ENCODE data around the gene ARHGAP33.
"Not testable (repeated sequence)": the region's sequence is repeated elsewhere in the genome, so short reads cannot be mapped to it uniquely, and the experiment has no call there.

Gene ARHGAP33

DNA sequence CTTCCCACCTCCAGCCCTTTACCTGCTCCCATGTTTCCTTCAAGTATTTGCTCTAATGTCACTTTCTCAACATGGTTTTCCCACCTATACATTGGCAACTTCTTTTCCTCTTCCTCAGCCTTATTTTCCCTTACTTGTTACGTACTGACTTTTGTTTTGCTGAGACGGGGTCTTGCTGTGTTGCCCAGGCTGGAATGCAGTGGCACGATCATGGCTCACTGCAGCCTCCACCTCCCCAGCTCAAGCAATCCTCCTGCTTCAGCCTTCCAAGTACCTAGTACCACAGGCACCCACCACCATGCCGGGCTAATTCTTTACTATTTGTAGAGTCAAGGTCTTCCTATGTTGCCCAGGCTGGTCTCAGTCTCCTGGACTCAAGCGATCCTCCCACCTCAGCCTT lies 32.3 kb downstream of the ARHGAP33 start:
- Mint-ChIP-seq H3K27ac (no peak overlapping the region), H3K4me3 (no peak overlapping the region), H3K4me1 (ENCODE audit: low read depth) (peaks cover 5% of the 10 kb centered on the region), H3K27me3 (no peaks in the 10 kb centered on the region), H3K9me3 (ENCODE audit: low read depth) (no peaks in the 10 kb centered on the region), H3K36me3 (no peaks in the 10 kb centered on the region)

GRCh38 chr19:35811317-35812219 lies 36.2 kb downstream of the ARHGAP33 start:
- no peak overlapping the region for H3K4me3 Mint-ChIP-seq
- no peaks in the 10 kb centered on the region for H3K4me1 Mint-ChIP-seq (ENCODE audit: low read depth)
- no peaks in the 10 kb centered on the region for H3K36me3 Mint-ChIP-seq
- no peaks in the 10 kb centered on the region for H3K9me3 Mint-ChIP-seq (ENCODE audit: low read depth)
- H3K27ac Mint-ChIP-seq: no peak overlapping the region
- peaks cover 3% of the 10 kb centered on the region for H3K27me3 Mint-ChIP-seq

DNA sequence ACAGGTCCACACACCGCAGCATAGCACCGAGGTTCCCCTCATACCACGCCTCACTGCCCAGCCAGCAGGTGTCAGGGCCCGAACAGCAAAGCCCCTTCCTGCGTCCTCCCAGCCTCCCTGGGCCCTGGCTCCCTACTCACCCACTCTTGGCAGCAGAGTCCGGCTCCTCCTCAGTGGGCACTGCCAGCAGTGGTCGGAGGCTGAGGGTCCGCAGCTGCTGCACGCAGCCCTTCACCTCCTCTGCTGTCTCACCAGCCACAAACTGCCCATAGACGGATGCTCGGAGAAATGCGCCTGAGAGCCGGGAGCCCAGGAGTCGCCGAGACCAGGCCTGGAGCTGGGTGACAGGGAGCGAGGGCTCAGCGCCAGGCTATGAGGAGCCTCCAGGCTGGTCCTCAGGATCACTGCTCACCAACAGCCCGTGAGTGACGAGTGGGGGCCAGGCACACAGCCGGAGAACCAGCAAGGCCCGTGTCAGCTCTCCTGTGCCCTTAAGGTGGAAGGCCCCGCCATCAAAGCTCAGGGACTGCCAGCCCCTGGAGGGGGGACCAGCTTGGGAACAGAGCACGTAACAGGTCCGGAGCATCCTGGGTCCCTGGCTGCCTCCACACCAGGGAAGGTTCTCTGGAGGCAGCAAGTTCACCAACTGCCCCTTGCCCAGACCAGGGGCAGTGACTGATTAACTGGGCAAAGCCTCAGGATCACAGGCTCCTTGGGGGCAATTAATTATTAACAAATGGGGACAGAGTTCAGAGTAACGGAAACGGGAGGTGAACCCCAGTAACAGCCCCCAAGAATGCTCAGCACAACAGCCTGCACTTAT lies 37.1 kb downstream of the ARHGAP33 start, which contains the start of gene PRODH2:
PRODH2 (minus strand) TSS at position 626 of the 823 bp plus-strand sequence; CDS start at position 586, 40 bp downstream.
- Mint-ChIP-seq H3K9me3 (ENCODE audit: low read depth) (no peaks in the 10 kb centered on the region), H3K27ac (no peak within 1 kb of the TSS), H3K27me3 (peaks cover 4% of the 10 kb centered on the region), H3K4me3 (no peak within 1 kb of the TSS), H3K36me3 (no peaks in the 10 kb centered on the region), H3K4me1 (ENCODE audit: low read depth) (no peaks in the 10 kb centered on the region)

DNA sequence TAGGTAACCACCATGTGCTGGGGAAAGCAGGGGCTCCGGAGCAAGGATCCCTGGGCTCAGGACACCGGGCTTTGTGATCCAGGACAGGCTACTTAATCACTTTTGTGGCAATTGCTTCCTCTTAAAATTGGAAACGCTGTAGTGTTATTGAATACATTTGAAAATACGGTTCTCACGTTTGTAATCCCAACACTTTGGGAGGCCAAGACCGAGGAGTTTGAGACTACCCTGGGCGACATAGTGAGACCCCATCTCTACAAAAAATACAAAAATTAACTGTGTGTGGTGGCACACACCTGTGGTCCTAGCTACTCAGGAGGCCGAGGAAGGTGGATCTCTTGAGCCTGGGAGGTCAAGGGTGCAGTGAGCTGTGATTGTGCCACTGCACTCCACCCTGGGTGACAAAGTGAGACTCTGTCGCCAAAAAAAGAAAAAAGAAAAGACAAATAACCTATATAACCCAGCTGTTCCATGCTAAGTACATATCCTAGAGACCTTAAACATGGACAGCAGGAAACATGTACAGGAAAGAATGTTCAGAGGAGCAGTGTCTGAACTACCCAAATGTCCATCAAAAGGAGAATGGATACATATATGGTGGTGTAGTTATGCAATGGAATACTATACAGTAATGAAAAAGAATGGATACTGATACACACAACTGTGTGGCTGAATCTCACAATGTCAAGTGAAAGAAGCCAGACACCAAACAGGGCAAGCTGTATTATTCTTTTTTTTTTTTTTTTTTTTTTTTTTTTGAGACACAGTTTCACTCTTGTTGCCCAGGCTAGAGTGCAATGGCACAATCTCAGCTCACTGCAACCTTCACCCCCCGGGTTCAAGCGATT lies 37.9 kb downstream of the ARHGAP33 start:
- H3K4me3 Mint-ChIP-seq: no peak overlapping the region
- no peaks in the 10 kb centered on the region for H3K9me3 Mint-ChIP-seq (ENCODE audit: low read depth)
- H3K4me1 Mint-ChIP-seq (ENCODE audit: low read depth): no peaks in the 10 kb centered on the region
- peaks cover 6% of the 10 kb centered on the region for H3K27me3 Mint-ChIP-seq
- no peaks in the 10 kb centered on the region for H3K36me3 Mint-ChIP-seq
- no peak overlapping the region for H3K27ac Mint-ChIP-seq

DNA sequence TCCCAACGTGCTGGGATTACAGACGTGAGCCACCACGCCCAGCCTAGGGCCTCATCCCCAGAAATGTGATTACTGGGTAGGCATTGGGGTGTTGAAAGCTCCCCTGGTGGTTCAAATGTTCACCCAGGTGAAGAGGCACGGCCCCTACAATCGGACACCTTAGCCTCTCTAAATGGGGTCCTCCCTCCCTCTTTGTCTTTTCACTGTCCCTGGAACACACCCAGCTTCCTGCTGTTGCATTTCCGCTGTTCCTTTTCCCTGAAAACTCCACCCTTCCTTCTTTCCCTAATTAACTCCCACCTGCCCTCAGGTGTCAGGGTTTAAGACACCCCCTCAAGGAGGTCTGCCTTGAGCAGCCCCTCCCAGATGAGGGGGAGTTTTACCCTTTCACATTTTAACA lies 40.9 kb downstream of the ARHGAP33 start:
- Mint-ChIP-seq H3K9me3 (ENCODE audit: low read depth) (no peaks in the 10 kb centered on the region), H3K4me3 (no peak overlapping the region), H3K4me1 (ENCODE audit: low read depth) (no peaks in the 10 kb centered on the region), H3K36me3 (no peaks in the 10 kb centered on the region), H3K27me3 (peaks cover 8% of the 10 kb centered on the region), H3K27ac (no peak overlapping the region)

GRCh38 chr19:35816846-35817245 lies 41.5 kb downstream of the ARHGAP33 start:
- Mint-ChIP-seq H3K4me3 (no peak overlapping the region), H3K36me3 (no peaks in the 10 kb centered on the region), H3K4me1 (ENCODE audit: low read depth) (no peaks in the 10 kb centered on the region), H3K9me3 (ENCODE audit: low read depth) (no peaks in the 10 kb centered on the region), H3K27ac (no peak overlapping the region), H3K27me3 (peaks cover 8% of the 10 kb centered on the region)

DNA sequence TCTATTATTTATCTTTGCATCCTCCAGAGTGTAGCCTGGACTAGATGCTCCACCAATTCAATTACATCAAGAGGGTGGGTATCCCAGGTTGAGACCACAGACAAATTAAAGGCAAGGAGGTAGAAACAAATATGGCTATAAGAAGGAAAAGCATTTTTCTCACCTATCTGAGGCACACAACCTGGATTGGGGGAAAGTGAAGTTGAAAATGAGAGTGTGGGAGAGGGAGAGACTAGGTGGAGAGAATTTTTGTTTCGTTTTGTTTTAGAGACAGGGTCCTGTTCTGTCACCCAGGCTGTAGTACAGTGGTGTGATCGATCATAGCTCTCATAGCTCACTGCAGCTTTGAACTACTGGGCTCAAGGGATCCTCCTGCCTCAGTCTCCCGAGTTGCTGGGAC lies 43.1 kb downstream of the ARHGAP33 start:
- H3K27me3 Mint-ChIP-seq: peaks cover 12% of the 10 kb centered on the region
- no peaks in the 10 kb centered on the region for H3K4me1 Mint-ChIP-seq (ENCODE audit: low read depth)
- no peak overlapping the region for H3K27ac Mint-ChIP-seq

DNA sequence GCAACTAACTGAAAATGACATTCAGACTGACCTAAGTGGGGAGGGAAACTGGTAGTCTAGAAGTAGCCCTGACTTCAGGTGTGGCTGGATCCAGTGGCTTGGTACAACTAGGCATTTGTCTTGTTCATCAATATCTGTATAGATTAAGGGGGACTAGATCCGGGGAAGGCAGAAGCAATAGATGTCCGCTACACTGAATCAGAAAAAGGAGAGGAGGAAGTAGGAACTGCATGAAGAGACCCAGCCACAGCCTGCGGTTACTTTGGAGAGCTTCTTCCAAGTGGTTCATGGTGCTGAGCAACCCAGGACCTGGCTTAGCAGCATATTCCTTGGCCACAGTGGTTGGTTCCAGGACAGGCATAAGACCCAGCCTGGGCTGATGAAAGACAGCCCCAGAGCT lies 47.2 kb downstream of the ARHGAP33 start:
- Mint-ChIP-seq H3K9me3 (ENCODE audit: low read depth) (no peaks in the 10 kb centered on the region), H3K4me3 (no peak overlapping the region), H3K4me1 (ENCODE audit: low read depth) (no peaks in the 10 kb centered on the region), H3K36me3 (no peaks in the 10 kb centered on the region), H3K27me3 (peaks cover 15% of the 10 kb centered on the region), H3K27ac (no peak overlapping the region)

More for the DNA sequence above, 43.1 kb downstream of the ARHGAP33 start:
- no peak overlapping the region for H3K4me3 Mint-ChIP-seq
- no peaks in the 10 kb centered on the region for H3K36me3 Mint-ChIP-seq
- no peaks in the 10 kb centered on the region for H3K9me3 Mint-ChIP-seq (ENCODE audit: low read depth)

- Mint-ChIP-seq H3K9me3 (ENCODE audit: low read depth) (no peaks in the 10 kb centered on the region), H3K4me3 (no peak overlapping the region), H3K4me1 (ENCODE audit: low read depth) (no peaks in the 10 kb centered on the region), H3K27ac (no peak overlapping the region), H3K36me3 (no peaks in the 10 kb centered on the region), H3K27me3 (peaks cover 19% of the 10 kb centered on the region)
Measured at GRCh38 chr19:35824150-35824549, 48.8 kb downstream of the ARHGAP33 start.

- Mint-ChIP-seq H3K4me3 (no peak overlapping the region), H3K36me3 (no peaks in the 10 kb centered on the region), H3K9me3 (ENCODE audit: low read depth) (no peaks in the 10 kb centered on the region), H3K4me1 (ENCODE audit: low read depth) (no peaks in the 10 kb centered on the region), H3K27me3 (peaks cover 26% of the 10 kb centered on the region), H3K27ac (no peak overlapping the region)
Measured at GRCh38 chr19:35828692-35829301, 53.4 kb downstream of the ARHGAP33 start.

DNA sequence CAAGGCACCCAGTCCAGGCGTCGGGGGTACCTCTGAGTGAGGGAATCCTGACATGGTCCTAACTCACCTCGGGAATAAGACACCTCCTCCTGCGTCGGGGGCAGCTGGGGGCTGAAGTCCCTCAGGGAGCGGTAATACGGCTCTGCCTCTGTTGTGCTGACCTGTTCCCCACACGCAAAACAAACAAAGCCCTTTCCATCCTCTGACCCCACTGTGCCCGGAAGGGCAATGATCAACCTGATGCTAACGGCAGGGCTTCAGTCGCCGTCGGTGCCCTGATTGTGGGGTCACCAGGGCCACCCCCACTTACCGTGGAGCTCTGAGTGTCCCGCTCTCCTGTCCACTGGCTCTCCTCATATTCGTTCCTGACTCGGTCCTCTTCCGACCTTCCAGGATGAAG lies 55.6 kb downstream of the ARHGAP33 start:
- H3K4me1 Mint-ChIP-seq (ENCODE audit: low read depth): no peaks in the 10 kb centered on the region
- no peaks in the 10 kb centered on the region for H3K9me3 Mint-ChIP-seq (ENCODE audit: low read depth)

GRCh38 chr19:35832054-35832453 lies 56.7 kb downstream of the ARHGAP33 start:
- Mint-ChIP-seq H3K27me3 (peaks cover 33% of the 10 kb centered on the region), H3K27ac (no peak overlapping the region), H3K36me3 (no peaks in the 10 kb centered on the region), H3K4me1 (ENCODE audit: low read depth) (no peaks in the 10 kb centered on the region), H3K4me3 (no peak overlapping the region), H3K9me3 (ENCODE audit: low read depth) (no peaks in the 10 kb centered on the region)

More for the DNA sequence above, 55.6 kb downstream of the ARHGAP33 start:
- H3K27me3 Mint-ChIP-seq: peaks cover 28% of the 10 kb centered on the region
- H3K36me3 Mint-ChIP-seq: no peaks in the 10 kb centered on the region
- H3K27ac Mint-ChIP-seq: no peak overlapping the region
- no peak overlapping the region for H3K4me3 Mint-ChIP-seq

GRCh38 chr19:35833972-35834371 lies 58.6 kb downstream of the ARHGAP33 start:
- H3K4me3 Mint-ChIP-seq: no peak overlapping the region
- no peaks in the 10 kb centered on the region for H3K36me3 Mint-ChIP-seq
- H3K9me3 Mint-ChIP-seq (ENCODE audit: low read depth): no peaks in the 10 kb centered on the region
- no peak overlapping the region for H3K27ac Mint-ChIP-seq
- H3K27me3 Mint-ChIP-seq: peaks cover 25% of the 10 kb centered on the region
- H3K4me1 Mint-ChIP-seq (ENCODE audit: low read depth): no peaks in the 10 kb centered on the region

DNA sequence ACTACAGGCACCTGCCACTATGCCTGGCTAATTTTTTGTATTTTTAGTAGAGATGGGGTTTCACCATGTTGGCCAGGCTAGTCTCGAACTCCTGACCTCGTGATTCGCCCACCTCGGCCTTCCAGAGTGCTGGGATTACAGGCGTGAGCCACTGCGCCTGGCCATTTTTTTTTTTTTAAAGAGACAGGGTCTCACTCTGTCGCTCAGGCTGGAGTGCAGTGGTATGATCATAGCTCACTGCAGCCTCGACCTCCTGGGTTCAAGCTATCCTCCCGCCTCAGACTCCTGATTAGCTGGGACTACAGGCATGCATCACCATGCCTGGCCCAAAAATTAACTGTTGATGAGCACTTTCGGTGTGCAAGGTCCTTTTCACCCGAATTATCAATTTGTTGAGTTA lies 60.7 kb downstream of the ARHGAP33 start:
- H3K36me3 Mint-ChIP-seq; H3K4me1 Mint-ChIP-seq (ENCODE audit: low read depth); H3K4me3 Mint-ChIP-seq; H3K9me3 Mint-ChIP-seq (ENCODE audit: low read depth); H3K27ac Mint-ChIP-seq: not testable (repeated sequence)
- H3K27me3 Mint-ChIP-seq: peaks cover 20% of the 10 kb centered on the region
